GM12878 (cell line): ENCODE data around the gene RTP3. TPM values are rescaled to one million over a fixed set of nuclear protein-coding genes. Genes with fewer than 3 reads are reported as not detected.

Source experiments
- ATAC-seq: fragments of 200-7000 bp; cut with Tn5 transposase; 3 replicates; pipeline ENCODE4 v1.9.1; 2020; ENCODE audit warnings: mild to moderate bottlenecking, moderate library complexity
- BruUV-seq: library from RNA; stranded (reverse); fragments of 400-500 nt; replicated peaks from 2 replicates; lab custom pipeline; 2021; lab: Mats Ljungman, UMichigan
- CTCF ChIA-PET: fragments of 300-600 bp; sonication (Branson Sonifier 250); formaldehyde crosslinking; extraction: SDS; loops from one replicate; lab custom pipeline; 2021; ENCODE audit warnings: inconsistent platforms; lab: Yijun Ruan, JAX
- POLR2A ChIA-PET: fragments of 350-600 bp; formaldehyde crosslinking; extraction: SDS; loops from one replicate; lab custom pipeline; 2021; ENCODE audit warnings: inconsistent platforms; lab: Charles Lee
- RAD21 ChIA-PET: fragments of 300-600 bp; sonication (Branson Sonifier 250); formaldehyde crosslinking; loops from one replicate; lab custom pipeline; 2023; ENCODE audit warnings: antibody characterized with exemption; ENCODE audit not compliant: unreplicated experiment; lab: Charles Lee
- SMC1A ChIA-PET: fragments of 300-600 bp; sonication (Branson Sonifier 250); formaldehyde crosslinking; loops from one replicate; lab custom pipeline; 2023; ENCODE audit not compliant: unreplicated experiment, uncharacterized antibody; lab: Charles Lee
- DNase-seq: peaks from one replicate; pipeline ENCODE4 v3.0.0-alpha.2; 2011; ENCODE audit warnings: low read depth, low spot score
- FAIRE-seq: peaks from 3 replicates; lab custom pipeline; 2011; peaks lifted over from hg19 to GRCh38; lab: Jason Lieb, UNC
- H2AFZ ChIP-seq: 2 replicates; pipeline ENCODE4 v1.6.0; 2011; ENCODE audit warnings: low read depth, low read length, control low read depth; ENCODE audit not compliant: control insufficient read depth
- H3K27ac ChIP-seq: 2 replicates; pipeline ENCODE4 v1.5.1; 2011; ENCODE audit warnings: control low read depth; ENCODE audit not compliant: control insufficient read depth, insufficient read depth
- H3K27me3 ChIP-seq, 2 experiments: replicated peaks in 1 of 2; 2 replicates each; pipeline versions ENCODE4 v1.6.0 to v1.6.1; 2011; ENCODE audit warnings: low read length in 1 of 2; ENCODE audit not compliant: control insufficient read depth in 2 of 2, insufficient read depth in 2 of 2
- H3K36me3 ChIP-seq, 2 experiments: 2 replicates each; pipeline ENCODE4 v1.5.1; 2011; ENCODE audit warnings: low read length in 1 of 2; ENCODE audit not compliant: control insufficient read depth in 2 of 2, insufficient read depth in 2 of 2
- H3K4me1 ChIP-seq: 2 replicates; pipeline ENCODE4 v1.6.1; 2011; ENCODE audit warnings: mild to moderate bottlenecking, low read length, moderate library complexity, mixed read lengths; ENCODE audit not compliant: control insufficient read depth, insufficient read depth
- H3K4me2 ChIP-seq: 2 replicates; pipeline ENCODE4 v1.6.0; 2011; ENCODE audit warnings: control low read depth; ENCODE audit not compliant: control insufficient read depth, insufficient read depth
- H3K4me3 ChIP-seq: fragments of 200-600 bp; sonication (generic); 2 replicates; pipeline ENCODE4 v1.5.1; 2016
- H3K79me2 ChIP-seq: 2 replicates; pipeline ENCODE4 v1.6.0; 2011; ENCODE audit warnings: low read length; ENCODE audit not compliant: control insufficient read depth, insufficient read depth
- H3K9ac ChIP-seq: 2 replicates; pipeline ENCODE4 v1.8.0; 2011; ENCODE audit warnings: low read length, control low read depth, mixed read lengths; ENCODE audit not compliant: control insufficient read depth, insufficient read depth
- H3K9me3 ChIP-seq: replicated peaks from 3 replicates; pipeline ENCODE4 v1.5.1; 2011; ENCODE audit warnings: mild to moderate bottlenecking, low read length; ENCODE audit not compliant: control insufficient read depth, insufficient read depth
- H4K20me1 ChIP-seq: 2 replicates; pipeline ENCODE4 v1.6.0; 2011; ENCODE audit not compliant: control insufficient read depth, insufficient read depth
- ATF2 ChIP-seq: IDR thresholded peaks from 2 replicates; pipeline ENCODE4 v1.6.1; 2012; ENCODE audit warnings: low read length, inconsistent platforms
- BHLHE40 ChIP-seq, 2 experiments: fragments of 450-650 bp in 1 of 2; IDR thresholded peaks; 2 replicates each; pipeline ENCODE4 v1.6.1; 2011 to 2017; ENCODE audit warnings: low read depth in 2 of 2, borderline replicate concordance in 1 of 2, improper control_type of control experiment in 1 of 2, low read length in 1 of 2, mild to moderate bottlenecking in 1 of 2
- E4F1 ChIP-seq: fragments of 450-650 bp; IDR thresholded peaks from 2 replicates; pipeline ENCODE4 v1.6.1; 2018; ENCODE audit warnings: borderline replicate concordance, mild to moderate bottlenecking; ENCODE audit not compliant: partially characterized antibody
- HSF1 ChIP-seq: fragments of 150-350 bp; IDR thresholded peaks from 2 replicates; pipeline ENCODE4 v1.6.1; 2014; ENCODE audit warnings: mild to moderate bottlenecking, low read depth, low read length
- NR2C1 ChIP-seq: fragments of 450-650 bp; IDR thresholded peaks from 2 replicates; pipeline ENCODE4 v1.6.1; 2017; ENCODE audit warnings: antibody characterized with exemption, mild to moderate bottlenecking, moderate library complexity
- POLR2AphosphoS5 ChIP-seq: IDR thresholded peaks from 2 replicates; pipeline ENCODE4 v1.6.1; 2011; ENCODE audit warnings: mild to moderate bottlenecking, low read length, inconsistent platforms
- RB1 ChIP-seq: fragments of 450-650 bp; formaldehyde crosslinking; IDR thresholded peaks from 2 replicates; pipeline ENCODE4 v1.6.1; 2017; ENCODE audit warnings: mild to moderate bottlenecking, borderline replicate concordance
- SMAD5 ChIP-seq: IDR thresholded peaks from 2 replicates; pipeline ENCODE4 v1.6.1; 2016; ENCODE audit warnings: antibody characterized with exemption, low read depth
- ZBTB4 ChIP-seq: fragments of 450-650 bp; formaldehyde crosslinking; IDR thresholded peaks from 2 replicates; pipeline ENCODE4 v1.4.0; 2022; ENCODE audit warnings: mild to moderate bottlenecking, moderate library complexity
- ZNF207 ChIP-seq: fragments of 450-650 bp; IDR thresholded peaks from 2 replicates; pipeline ENCODE4 v1.6.1; 2014; ENCODE audit warnings: antibody characterized with exemption, mild to moderate bottlenecking, borderline replicate concordance
- ZNF217 ChIP-seq: fragments of 450-650 bp; IDR thresholded peaks from 2 replicates; pipeline ENCODE4 v1.6.1; 2017; ENCODE audit warnings: antibody characterized with exemption, mild to moderate bottlenecking
- ZNF384 ChIP-seq: IDR thresholded peaks from 2 replicates; pipeline ENCODE4 v1.6.1; 2012; ENCODE audit warnings: low read depth, mild to moderate bottlenecking, low read length, improper control_type of control experiment, borderline replicate concordance
- ZZZ3 ChIP-seq: IDR thresholded peaks from 2 replicates; pipeline ENCODE4 v1.6.1; 2011; ENCODE audit warnings: low read depth; ENCODE audit not compliant: control insufficient read depth, insufficient read length
- WGBS: methylation state at CpG from one replicate; pipeline ENCODE4 v1.1.6; 2016; ENCODE audit warnings: low lambda C conversion rate; ENCODE audit not compliant: insufficient replicate concordance, insufficient coverage; ENCODE audit errors: missing lambda C conversion rate; 5-methylcytosine and 5-hydroxymethylcytosine counted together
- in situ Hi-C: fragments of 300-500 bp; cut with MboI; formaldehyde crosslinking; loops from 9 replicates; pipeline ENCODE4 v1.14.3; 2018; ENCODE audit warnings: mixed read lengths
- intact Hi-C: fragments of 100-400 bp; cut with micrococcal nuclease; formaldehyde crosslinking; loops from one replicate; pipeline ENCODE4 v1.14.2; 2022; ENCODE audit not compliant: unreplicated experiment
- polyA plus RNA-seq, 11 experiments: library from polyadenylated mRNA; depleted of rRNA in 4 of 11; unstranded in 6 of 11; stranded (reverse) in 5 of 11; fragments of >200 nt; fragmentation: Nextera tagmentation in 4 of 11; fragmentation: Illumina TruSeq in 1 of 11; extraction: Ambion mirVana in 4 of 11; extraction: Trizol in 1 of 11; gene quantifications; 1 replicate in 1 of 11; 2 replicates in 10 of 11; pipeline versions ENCODE4 v1.2.1 to v1.2.3, GENCODE V29; 2011 to 2016; ENCODE audit warnings: inconsistent platforms in 2 of 11, missing spikeins in 2 of 11, low read depth in 1 of 11
- total RNA-seq, 4 experiments: library from RNA; depleted of rRNA in 3 of 4; stranded (reverse); fragments of >200 nt in 3 of 4; fragmentation: Illumina TruSeq in 1 of 4; extraction: Trizol in 1 of 4; gene quantifications; 2 replicates each; pipeline versions ENCODE4 v1.2.1 to v1.2.3, GENCODE V29; 2013 to 2021

RTP3 gene
- total and polyA plus RNA-seq, 10 of the 15 experiments (the other 5 are each of a cell fraction or from before 2014, with no cell fraction given) = 0.06 TPM; not detected in 9

- SMC1A ChIA-PET = interaction anchor here (1.0 to 2.6 kb wide), 2 partner anchors 10 to 59 kb away, joined by 3 to 8 read pairs; no protein-coding TSS in a partner anchor
- no peak for FAIRE-seq
- no TSS peak for BruUV-seq
Observed at GRCh38 chr3:46498916-46499519, 1.2 kb downstream of the RTP3 start.

More at GRCh38 chr3:46498916-46499519, 1.2 kb downstream of the RTP3 start:
- CTCF ChIA-PET = interaction anchor here (0.8 to 6.0 kb wide), 4 partner anchors 10 to 130 kb away, joined by 3 to 36 read pairs (median 18); no protein-coding TSS in a partner anchor
- POLR2A ChIA-PET = no interaction called here
- Histone ChIP-seq H3K79me2 (no peaks in the 10 kb centered on the region), H3K4me2 (no peak overlapping the region), H3K27me3 (peaks cover 0 to 3% of the 10 kb centered on the region in 2 experiments; a peak in 1 of 4 replicates), H3K4me1 (peaks cover 24% of the 10 kb centered on the region), H3K9ac (no peak overlapping the region), H4K20me1 (no peaks in the 10 kb centered on the region), H3K4me3 (no peak overlapping the region), H3K27ac (no peak overlapping the region), H3K36me3 (no peaks in the 10 kb centered on the region), H2AFZ (no peak overlapping the region)
- in situ Hi-C loops = no loop called here
- RAD21 ChIA-PET = interaction anchor here (1.2 to 1.7 kb wide), 3 partner anchors 10 to 130 kb away, joined by 3 to 6 read pairs (median 3); no protein-coding TSS in a partner anchor
- intact Hi-C loops = no loop called here
- WGBS = 88% methylated on average over 6 of the region's 6 CpGs
- no peak for ATAC-seq
- TF ChIP-seq ZZZ3 (no peak), ZNF384 (no peak), BHLHE40 (IDR thresholded peaks at IDR 0.05; ENCODE audit: borderline replicate concordance in 1 of 2, low read depth in 2 of 2, low read length in 1 of 2) (no peak), ZBTB4 (CRISPR knock-in tag) (no peak), POLR2AphosphoS5 (no peak), HSF1 (no peak), RB1 (no peak), ZNF207 (no peak), ZNF217 (no peak), ATF2 (no peak), E4F1 (no peak), NR2C1 (no peak), SMAD5 (no peak)
- TF ChIP-seq, all 136 proteins: peak for 0
- H3K9me3 ChIP-seq = no peaks in the 10 kb centered on the region; the same call in 1 of the 3 replicates
- no peak for DNase-seq
